A673 (cell line): ENCODE data around the gene DNAJC28. TPM values are rescaled to one million over a fixed set of nuclear protein-coding genes. Genes with fewer than 3 reads are reported as not detected.
"Not testable (repeated sequence)": the region's sequence is repeated elsewhere in the genome, so short reads cannot be mapped to it uniquely, and the experiment has no call there.

ENCODE experiments used
- BruUV-seq: library from RNA; stranded (reverse); fragments of 400-500 nt; replicated peaks from 2 replicates; lab custom pipeline; 2021; lab: Mats Ljungman, UMichigan
- CTCF ChIA-PET: fragments of 300-600 bp; sonication (Branson Sonifier 250); formaldehyde crosslinking; loops from one replicate; lab custom pipeline; 2022; ENCODE audit warnings: antibody characterized with exemption; lab: Charles Lee
- POLR2A ChIA-PET: fragments of 300-600 bp; sonication (Branson Sonifier 250); formaldehyde crosslinking; loops from one replicate; lab custom pipeline; 2022; ENCODE audit warnings: antibody characterized with exemption; ENCODE audit not compliant: low non-redundant PET; lab: Charles Lee
- DNase-seq: peaks from one replicate; pipeline ENCODE4 v3.0.0-alpha.2; 2015; ENCODE audit warnings: low spot score
- H3K27ac ChIP-seq: fragments of 200-600 bp; sonication (generic); 2 replicates; pipeline ENCODE4 v1.5.1; 2016; ENCODE audit warnings: mixed run types, low read depth, mild to moderate bottlenecking, mixed read lengths, antibody characterized with exemption, low read length; ENCODE audit not compliant: poor library complexity, severe bottlenecking
- H3K27me3 ChIP-seq: fragments of 200-600 bp; sonication (generic); replicated peaks from 2 replicates; pipeline ENCODE4 v1.6.1; 2017; ENCODE audit warnings: mixed run types, low read depth, mild to moderate bottlenecking, mixed read lengths, antibody characterized with exemption, low read length; ENCODE audit not compliant: insufficient read depth, poor library complexity
- H3K36me3 ChIP-seq: fragments of 200-600 bp; sonication (generic); 2 replicates; pipeline ENCODE4 v1.6.1; 2016; ENCODE audit warnings: mixed run types, mild to moderate bottlenecking, mixed read lengths, antibody characterized with exemption, low read length; ENCODE audit not compliant: insufficient read depth, poor library complexity, severe bottlenecking
- H3K4me1 ChIP-seq: fragments of 200-600 bp; sonication (generic); 2 replicates; pipeline ENCODE4 v1.6.1; 2017; ENCODE audit warnings: mixed run types, mild to moderate bottlenecking, mixed read lengths, antibody characterized with exemption, low read length; ENCODE audit not compliant: insufficient read depth, poor library complexity, severe bottlenecking
- H3K4me3 ChIP-seq: fragments of 200-600 bp; sonication (generic); 2 replicates; pipeline ENCODE4 v1.5.1; 2016; ENCODE audit warnings: low read depth, mixed run types, mild to moderate bottlenecking, mixed read lengths, low read length; ENCODE audit not compliant: poor library complexity, severe bottlenecking
- H3K9me3 ChIP-seq: fragments of 200-600 bp; sonication (generic); 2 replicates; pipeline ENCODE4 v1.6.1; 2016; ENCODE audit warnings: mixed run types, low read depth, mild to moderate bottlenecking, mixed read lengths, antibody characterized with exemption, low read length; ENCODE audit not compliant: poor library complexity, severe bottlenecking
- CTCF ChIP-seq: fragments of 300-800, 200-600 bp; sonication (generic); conservative IDR thresholded peaks from 2 replicates; pipeline ENCODE4 v1.5.1; 2017; ENCODE audit warnings: low read depth, mild to moderate bottlenecking, antibody characterized with exemption, low read length, moderate library complexity, mixed read lengths
- EZH2 ChIP-seq: fragments of 200-600 bp; sonication (generic); IDR thresholded peaks from 2 replicates; pipeline ENCODE4 v1.6.1; 2017; ENCODE audit warnings: borderline replicate concordance, low read depth, mild to moderate bottlenecking, mixed read lengths, antibody characterized with exemption, low read length; ENCODE audit not compliant: poor library complexity, severe bottlenecking
- intact Hi-C: fragments of 100-400 bp; cut with micrococcal nuclease; formaldehyde crosslinking; loops from one replicate; pipeline ENCODE4 v1.10.0; 2022; ENCODE audit not compliant: unreplicated experiment
- total RNA-seq: library from RNA; stranded (reverse); gene quantifications from 2 replicates; pipeline ENCODE4 v1.2.3, GENCODE V29; 2021

The DNAJC28 gene
- total RNA-seq, 1 experiment from 2014 or later = 1.7 TPM

- Histone ChIP-seq H3K27me3 (no peaks in the 10 kb centered on the region), H3K4me1 (peaks cover 3% of the 10 kb centered on the region), H3K9me3 (peaks cover 4% of the 10 kb centered on the region), H3K36me3 (no peaks in the 10 kb centered on the region), H3K27ac (no peak overlapping the region), H3K4me3 (no peak overlapping the region)
- CTCF ChIA-PET = no interaction called here
- intact Hi-C loops = no loop called here
- POLR2A ChIA-PET = no interaction called here
- no TSS peak for BruUV-seq
- TF ChIP-seq CTCF (no peak), EZH2 (no peak)
- DNase-seq = no peak
Observed at GRCh38 chr21:33473344-33473743, 18.2 kb downstream of the DNAJC28 start.

GRCh38 chr21:33470701-33471100 lies 20.8 kb downstream of the DNAJC28 start:
- H3K27me3 ChIP-seq = no peaks in the 10 kb centered on the region
- H3K4me3 ChIP-seq = no peak overlapping the region
- H3K9me3 ChIP-seq = peaks cover 4% of the 10 kb centered on the region
- CTCF ChIA-PET = no interaction called here
- H3K27ac ChIP-seq = no peak overlapping the region
- POLR2A ChIA-PET = no interaction called here
- intact Hi-C loops = no loop called here
- no peaks in the 10 kb centered on the region for H3K36me3 ChIP-seq
- no TSS peak for BruUV-seq
- no peaks in the 10 kb centered on the region for H3K4me1 ChIP-seq
- no peak for DNase-seq
- no peak for TF ChIP-seq EZH2
- no peak for TF ChIP-seq CTCF

GRCh38 chr21:33469183-33469582 lies 22.3 kb downstream of the DNAJC28 start:
- H3K9me3 ChIP-seq, H3K27me3 ChIP-seq, BruUV-seq, intact Hi-C loops, H3K27ac ChIP-seq, H3K4me1 ChIP-seq, POLR2A ChIA-PET, H3K36me3 ChIP-seq, DNase-seq, CTCF ChIA-PET, H3K4me3 ChIP-seq: not testable (repeated sequence)

GRCh38 chr21:33461538-33462250 lies 29.8 kb downstream of the DNAJC28 start:
- POLR2A ChIA-PET = no interaction called here
- Histone ChIP-seq H3K27me3 (no peaks in the 10 kb centered on the region), H3K4me1 (no peaks in the 10 kb centered on the region), H3K4me3 (no peak overlapping the region), H3K9me3 (no peaks in the 10 kb centered on the region), H3K27ac (no peak overlapping the region), H3K36me3 (no peaks in the 10 kb centered on the region)
- TF ChIP-seq CTCF (no peak), EZH2 (no peak)
- CTCF ChIA-PET = no interaction called here
- intact Hi-C loops = no loop called here
- no peak for DNase-seq
- BruUV-seq = no TSS peak
